Measurements from ENCODE around the gene DHX38.

Gene DHX38

GRCh38 chr16:72122308-72122707 lies 28.7 kb downstream of the DHX38 start:
- Histone ChIP-seq H3K4me3 (replicated peaks; ENCODE audit: low read depth, low read length) (no peak overlapping the region), H3K27me3 (replicated peaks; ENCODE audit: control insufficient read depth, insufficient read depth, low read length) (no peaks in the 10 kb centered on the region), H3K36me3 (ENCODE audit: control insufficient read depth, insufficient read depth, low read length) (no peaks in the 10 kb centered on the region)
- TF ChIP-seq CTCF (IDR thresholded peaks at IDR 0.05; ENCODE audit: insufficient read depth, low read length, poor library complexity, severe bottlenecking), result no peak
- no peak for DNase-seq (ENCODE audit: extremely low read depth, insufficient read length)

- H3K36me3 ChIP-seq (ENCODE audit: control insufficient read depth, insufficient read depth, low read length), result no peaks in the 10 kb centered on the region
- TF ChIP-seq CTCF (IDR thresholded peaks at IDR 0.05; ENCODE audit: insufficient read depth, low read length, poor library complexity, severe bottlenecking), result no peak
- DNase-seq (ENCODE audit: extremely low read depth, insufficient read length), result no peak
- no peaks in the 10 kb centered on the region for H3K27me3 ChIP-seq (replicated peaks; ENCODE audit: control insufficient read depth, insufficient read depth, low read length)
- no peak overlapping the region for H3K4me3 ChIP-seq (replicated peaks; ENCODE audit: low read depth, low read length)
Measured at GRCh38 chr16:72122916-72123315, 29.3 kb downstream of the DHX38 start.

GRCh38 chr16:72123426-72123825 lies 29.8 kb downstream of the DHX38 start:
- H3K4me3 ChIP-seq (replicated peaks; ENCODE audit: low read depth, low read length), result no peak overlapping the region
- DNase-seq (ENCODE audit: extremely low read depth, insufficient read length), result no peak
- H3K27me3 ChIP-seq (replicated peaks; ENCODE audit: control insufficient read depth, insufficient read depth, low read length), result no peaks in the 10 kb centered on the region
- no peaks in the 10 kb centered on the region for H3K36me3 ChIP-seq (ENCODE audit: control insufficient read depth, insufficient read depth, low read length)
- TF ChIP-seq CTCF (IDR thresholded peaks at IDR 0.05; ENCODE audit: insufficient read depth, low read length, poor library complexity, severe bottlenecking), result no peak

- no peak for TF ChIP-seq CTCF (IDR thresholded peaks at IDR 0.05; ENCODE audit: insufficient read depth, low read length, poor library complexity, severe bottlenecking)
- Histone ChIP-seq H3K36me3 (ENCODE audit: control insufficient read depth, insufficient read depth, low read length) (no peaks in the 10 kb centered on the region), H3K27me3 (replicated peaks; ENCODE audit: control insufficient read depth, insufficient read depth, low read length) (no peaks in the 10 kb centered on the region), H3K4me3 (replicated peaks; ENCODE audit: low read depth, low read length) (no peak overlapping the region)
- no peak for DNase-seq (ENCODE audit: extremely low read depth, insufficient read length)
Measured at GRCh38 chr16:72124148-72124547, 30.5 kb downstream of the DHX38 start.

GRCh38 chr16:72124761-72125634 lies 31.4 kb downstream of the DHX38 start:
- peak; percentile 86 for TF ChIP-seq CTCF (IDR thresholded peaks at IDR 0.05; ENCODE audit: insufficient read depth, low read length, poor library complexity, severe bottlenecking)
- DNase-seq (ENCODE audit: extremely low read depth, insufficient read length), result peak; percentile 31
- Histone ChIP-seq H3K4me3 (replicated peaks; ENCODE audit: low read depth, low read length) (no peak overlapping the region), H3K36me3 (ENCODE audit: control insufficient read depth, insufficient read depth, low read length) (no peaks in the 10 kb centered on the region), H3K27me3 (replicated peaks; ENCODE audit: control insufficient read depth, insufficient read depth, low read length) (no peaks in the 10 kb centered on the region)

Measured in GM06990 (cell line).